ENCODE measurements around the gene C1QTNF8. TPM values are rescaled to one million over a fixed set of nuclear protein-coding genes. Genes with fewer than 3 reads are reported as not detected.
"Not testable (repeated sequence)": the region's sequence is repeated elsewhere in the genome, so short reads cannot be mapped to it uniquely, and the experiment has no call there.

The C1QTNF8 gene
- total RNA-seq, 1 experiment from 2014 or later, result not detected

GRCh38 chr16:1093284-1094123 lies 2.5 kb downstream of the C1QTNF8 start:
- no CpG with 5 or more reads among the region's 85 CpGs for WGBS (ENCODE audit: extremely low coverage, insufficient read length, low lambda C conversion rate)
- no peak overlapping the region for H3K4ac ChIP-seq (ENCODE audit: low read depth, low read length)
- no peak overlapping the region for H3K9ac ChIP-seq (ENCODE audit: extremely low read depth, insufficient read length, low read length)

GRCh38 chr16:1092685-1093283 lies 3.3 kb downstream of the C1QTNF8 start:
- H2BK5ac ChIP-seq (ENCODE audit: insufficient read length, low read length); H2BK15ac ChIP-seq (ENCODE audit: low read depth, low read length); H2AK5ac ChIP-seq (ENCODE audit: insufficient read length, low read length); H4K20me1 ChIP-seq (ENCODE audit: control insufficient read depth, insufficient read depth, insufficient read length); H3T11ph ChIP-seq (ENCODE audit: low read length); H2BK12ac ChIP-seq (ENCODE audit: insufficient read length, low read depth, low read length); H3K9me3 Mint-ChIP-seq; H3K23me2 ChIP-seq (ENCODE audit: insufficient read length, low read depth, low read length, poor library complexity, severe bottlenecking); H3K18ac ChIP-seq (ENCODE audit: insufficient read length, low read depth, low read length); H3K9me3 ChIP-seq (ENCODE audit: control insufficient read depth, low read depth, low read length); H3K56ac ChIP-seq (ENCODE audit: insufficient read length, low read depth, low read length); H4K91ac ChIP-seq (ENCODE audit: insufficient read length, low read depth, low read length); H3K9ac ChIP-seq (ENCODE audit: extremely low read depth, insufficient read length, low read length); H2AFZ ChIP-seq (ENCODE audit: low read length); H4K5ac ChIP-seq (ENCODE audit: insufficient read length, low read depth, low read length); H3K27me3 Mint-ChIP-seq (ENCODE audit: low read depth); H3K4me1 ChIP-seq (ENCODE audit: insufficient read depth, low read length); H2BK20ac ChIP-seq (ENCODE audit: low read depth, low read length, poor library complexity, severe bottlenecking); H3K79me2 ChIP-seq (ENCODE audit: insufficient read depth, low read length); DNase-seq; H3K4ac ChIP-seq (ENCODE audit: low read depth, low read length); H3K27me3 ChIP-seq (ENCODE audit: insufficient read depth, low read length); H3K4me3 Mint-ChIP-seq; H3K27ac Mint-ChIP-seq; H3K79me1 ChIP-seq (ENCODE audit: insufficient read depth, low read depth, low read length, poor library complexity, severe bottlenecking); H4K8ac ChIP-seq (replicated peaks; ENCODE audit: insufficient read length, low read depth, low read length); H2BK120ac ChIP-seq (ENCODE audit: low read depth, low read length, poor library complexity, severe bottlenecking); H3K23ac ChIP-seq (ENCODE audit: insufficient read length, low read depth, low read length); H3K14ac ChIP-seq (ENCODE audit: insufficient read depth, low read length); H3K4me2 ChIP-seq (ENCODE audit: insufficient read depth, insufficient read length, low read length); H3K27ac ChIP-seq (ENCODE audit: insufficient read length, low read depth, low read length); H3K36me3 Mint-ChIP-seq (ENCODE audit: insufficient read depth in 1 of 3, low read depth in 3 of 3): not testable (repeated sequence)
- no CpG with 5 or more reads among the region's 40 CpGs for WGBS (ENCODE audit: extremely low coverage, insufficient read length, low lambda C conversion rate)
- H3K4me1 Mint-ChIP-seq, result peaks cover 0 to 14% of the 10 kb centered on the region in 2 experiments; a peak in 2 of 4 replicates

More at GRCh38 chr16:1093284-1094123, 2.5 kb downstream of the C1QTNF8 start:
- Histone ChIP-seq H2BK5ac (ENCODE audit: insufficient read length, low read length) (no peak overlapping the region), H3K9me3 (ENCODE audit: control insufficient read depth, low read depth, low read length) (no peaks in the 10 kb centered on the region), H2BK20ac (ENCODE audit: low read depth, low read length, poor library complexity, severe bottlenecking) (no peak overlapping the region), H4K91ac (ENCODE audit: insufficient read length, low read depth, low read length) (no peak overlapping the region), H2BK120ac (ENCODE audit: low read depth, low read length, poor library complexity, severe bottlenecking) (no peak overlapping the region), H2BK12ac (ENCODE audit: insufficient read length, low read depth, low read length) (no peak overlapping the region), H3K18ac (ENCODE audit: insufficient read length, low read depth, low read length) (no peak overlapping the region), H3K4me2 (ENCODE audit: insufficient read depth, insufficient read length, low read length) (no peak overlapping the region), H3K14ac (ENCODE audit: insufficient read depth, low read length) (no peak overlapping the region), H3K27me3 (ENCODE audit: insufficient read depth, low read length) (no peaks in the 10 kb centered on the region), H3K23ac (ENCODE audit: insufficient read length, low read depth, low read length) (no peak overlapping the region), H2AK5ac (ENCODE audit: insufficient read length, low read length) (no peak overlapping the region), H3K56ac (ENCODE audit: insufficient read length, low read depth, low read length) (no peak overlapping the region), H3K23me2 (ENCODE audit: insufficient read length, low read depth, low read length, poor library complexity, severe bottlenecking) (no peaks in the 10 kb centered on the region), H3K4me1 (ENCODE audit: insufficient read depth, low read length) (no peaks in the 10 kb centered on the region), H3T11ph (ENCODE audit: low read length) (no peak overlapping the region), H4K8ac (replicated peaks; ENCODE audit: insufficient read length, low read depth, low read length) (no peak overlapping the region), H3K27ac (ENCODE audit: insufficient read length, low read depth, low read length) (no peak overlapping the region), H3K79me1 (ENCODE audit: insufficient read depth, low read depth, low read length, poor library complexity, severe bottlenecking) (no peaks in the 10 kb centered on the region), H4K5ac (ENCODE audit: insufficient read length, low read depth, low read length) (no peak overlapping the region), H3K79me2 (ENCODE audit: insufficient read depth, low read length) (no peaks in the 10 kb centered on the region), H2BK15ac (ENCODE audit: low read depth, low read length) (no peak overlapping the region), H4K20me1 (ENCODE audit: control insufficient read depth, insufficient read depth, insufficient read length) (no peaks in the 10 kb centered on the region), H2AFZ (ENCODE audit: low read length) (no peak overlapping the region)
- no peak overlapping the region; a peak in 2 of 7 replicates for H3K27ac Mint-ChIP-seq
- peaks cover under 1% of the 10 kb centered on the region; the same call in 1 of the 2 replicates for H3K27me3 Mint-ChIP-seq (ENCODE audit: low read depth)
- no peak for TF ChIP-seq CTCF (conservative IDR thresholded peaks at IDR 0.05)
- peaks cover 0 to 14% of the 10 kb centered on the region in 2 experiments; a peak in 2 of 4 replicates for H3K4me1 Mint-ChIP-seq
- H3K4me3 Mint-ChIP-seq, result no peak overlapping the region; a peak in 1 of 5 replicates
- H3K9me3 Mint-ChIP-seq, result peaks cover 4 to 9% of the 10 kb centered on the region in 2 experiments; a peak in 4 of 5 replicates
- DNase-seq, result peak; percentile 77
- H3K36me3 Mint-ChIP-seq (ENCODE audit: insufficient read depth in 1 of 3, low read depth in 3 of 3), result peaks cover 0 to 5% (median 3%) of the 10 kb centered on the region in 3 experiments; a peak in 3 of 7 replicates
